ENCODE results near the gene C15orf61.

DNA sequence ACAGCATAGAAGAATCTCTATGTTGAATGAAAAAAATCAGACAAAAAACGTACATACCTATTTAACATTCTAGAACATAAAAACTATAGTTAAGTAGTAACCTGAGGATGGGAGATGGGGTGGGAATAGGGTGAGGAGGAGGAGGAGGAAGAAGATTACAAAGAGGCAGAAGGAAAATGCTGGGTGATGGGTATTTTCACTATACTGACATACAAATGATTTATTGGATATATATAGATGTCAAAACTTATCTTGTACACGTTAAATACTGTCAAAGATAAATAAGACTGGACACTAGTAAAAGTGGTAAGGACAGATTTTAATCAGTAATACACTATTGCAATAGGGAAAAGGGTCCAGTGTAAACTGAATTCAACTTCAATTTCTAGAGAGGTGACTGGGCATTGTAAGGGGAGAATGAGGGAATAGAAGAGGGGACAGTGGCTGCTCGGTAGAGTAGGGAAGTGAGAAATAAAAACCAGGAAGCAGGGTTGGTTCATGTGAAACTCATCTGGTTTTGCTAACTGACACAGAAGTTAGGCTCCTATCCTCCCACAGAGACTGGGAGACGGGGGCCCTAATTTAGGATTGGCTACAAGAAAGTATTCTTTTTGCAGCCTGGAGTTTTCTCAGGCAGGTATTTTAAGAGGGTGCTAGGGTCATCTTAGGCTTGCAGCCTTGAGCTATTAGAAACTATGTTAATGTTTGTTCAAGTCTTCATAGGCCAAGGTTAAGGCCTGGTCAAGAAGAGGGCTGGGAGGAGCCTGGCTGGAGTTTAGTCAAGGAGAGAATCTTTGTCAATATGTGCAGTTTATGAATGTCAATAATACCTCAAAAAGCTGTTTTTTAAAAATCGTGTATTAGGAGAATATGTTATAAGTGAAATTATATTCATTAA, 15.0 kb upstream of the C15orf61 start:
- TF ChIP-seq, protein P1, sequence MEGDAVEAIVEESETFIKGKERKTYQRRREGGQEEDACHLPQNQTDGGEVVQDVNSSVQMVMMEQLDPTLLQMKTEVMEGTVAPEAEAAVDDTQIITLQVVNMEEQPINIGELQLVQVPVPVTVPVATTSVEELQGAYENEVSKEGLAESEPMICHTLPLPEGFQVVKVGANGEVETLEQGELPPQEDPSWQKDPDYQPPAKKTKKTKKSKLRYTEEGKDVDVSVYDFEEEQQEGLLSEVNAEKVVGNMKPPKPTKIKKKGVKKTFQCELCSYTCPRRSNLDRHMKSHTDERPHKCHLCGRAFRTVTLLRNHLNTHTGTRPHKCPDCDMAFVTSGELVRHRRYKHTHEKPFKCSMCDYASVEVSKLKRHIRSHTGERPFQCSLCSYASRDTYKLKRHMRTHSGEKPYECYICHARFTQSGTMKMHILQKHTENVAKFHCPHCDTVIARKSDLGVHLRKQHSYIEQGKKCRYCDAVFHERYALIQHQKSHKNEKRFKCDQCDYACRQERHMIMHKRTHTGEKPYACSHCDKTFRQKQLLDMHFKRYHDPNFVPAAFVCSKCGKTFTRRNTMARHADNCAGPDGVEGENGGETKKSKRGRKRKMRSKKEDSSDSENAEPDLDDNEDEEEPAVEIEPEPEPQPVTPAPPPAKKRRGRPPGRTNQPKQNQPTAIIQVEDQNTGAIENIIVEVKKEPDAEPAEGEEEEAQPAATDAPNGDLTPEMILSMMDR (IDR thresholded peaks at IDR 0.05 in 4 of 5, conservative IDR thresholded peaks at IDR 0.05 in 1 of 5) = no peak
- no peak for TF ChIP-seq POLR2A (IDR thresholded peaks at IDR 0.05)
